ENCODE data around the gene MOSMO.

- TF ChIP-seq POLR2A (IDR thresholded peaks at IDR 0.05), result no peak
- TF ChIP-seq CTCF (IDR thresholded peaks at IDR 0.05), result no peak
- TF ChIP-seq POLR2AphosphoS5 (IDR thresholded peaks at IDR 0.05), result no peak
- no peak for TF ChIP-seq EP300 (IDR thresholded peaks at IDR 0.05)
These were observed 122.6 kb downstream of the MOSMO start for GRCh38 chr16:22130528-22130927.

Data from stomach (tissue), 4 donors.